Mesenchymal stem cell (in vitro differentiated cells and primary cell): Measurements from ENCODE around the gene CC2D2B.
"Not testable (repeated sequence)": the region's sequence is repeated elsewhere in the genome, so short reads cannot be mapped to it uniquely, and the experiment has no call there.

Experiments
- DNase-seq: peaks from one replicate; pipeline ENCODE4 v3.0.0-alpha.2; 2013
- H2AFZ ChIP-seq: one replicate; pipeline ENCODE4 v1.6.1; 2013; ENCODE audit warnings: low read depth, mild to moderate bottlenecking, control low read depth, inconsistent platforms, low read length, moderate library complexity
- H2AK5ac ChIP-seq: 2 replicates; pipeline ENCODE4 v1.6.1; 2013; ENCODE audit warnings: low read length, moderate library complexity, mild to moderate bottlenecking, inconsistent platforms; ENCODE audit not compliant: severe bottlenecking
- H2BK120ac ChIP-seq: one replicate; pipeline ENCODE4 v1.6.1; 2013; ENCODE audit warnings: low read depth, mild to moderate bottlenecking, inconsistent platforms, low read length, moderate library complexity
- H2BK12ac ChIP-seq, 2 experiments: one replicate each; pipeline ENCODE4 v1.6.1; 2013; ENCODE audit warnings: inconsistent platforms in 2 of 2, low read length in 2 of 2, mild to moderate bottlenecking in 2 of 2, moderate library complexity in 2 of 2, control low read depth in 1 of 2
- H2BK15ac ChIP-seq: one replicate; pipeline ENCODE4 v1.6.1; 2013; ENCODE audit warnings: mild to moderate bottlenecking, low read depth, inconsistent platforms; ENCODE audit not compliant: poor library complexity, severe bottlenecking
- H2BK5ac ChIP-seq: 2 replicates; pipeline ENCODE4 v1.6.1; 2013; ENCODE audit warnings: low read depth, mild to moderate bottlenecking, low read length, control low read depth, inconsistent platforms; ENCODE audit not compliant: poor library complexity, severe bottlenecking
- H3K14ac ChIP-seq, 2 experiments: one replicate each; pipeline ENCODE4 v1.6.1; 2013; ENCODE audit warnings: inconsistent platforms in 2 of 2, low read length in 2 of 2, control low read depth in 1 of 2, mild to moderate bottlenecking in 1 of 2, moderate library complexity in 1 of 2
- H3K18ac ChIP-seq, 2 experiments: one replicate each; pipeline ENCODE4 v1.6.1; 2013; ENCODE audit warnings: inconsistent platforms in 2 of 2, low read length in 2 of 2, control low read depth in 1 of 2, low read depth in 1 of 2, mild to moderate bottlenecking in 1 of 2
- H3K23ac ChIP-seq, 2 experiments: one replicate each; pipeline ENCODE4 v1.6.1; 2013; ENCODE audit warnings: inconsistent platforms in 2 of 2, low read length in 2 of 2, mild to moderate bottlenecking in 2 of 2, moderate library complexity in 2 of 2, control low read depth in 1 of 2
- H3K27ac ChIP-seq: 2 replicates; pipeline ENCODE4 v1.5.1; 2013; ENCODE audit warnings: mild to moderate bottlenecking, moderate library complexity, low read length, control low read depth, inconsistent platforms; ENCODE audit not compliant: poor library complexity, severe bottlenecking
- H3K27me3 ChIP-seq, 2 experiments: 2 replicates each; pipeline versions ENCODE4 v1.6.1 to v1.7.0; 2013; ENCODE audit warnings: low read length in 2 of 2, mild to moderate bottlenecking in 2 of 2, moderate library complexity in 2 of 2, control low read depth in 1 of 2, inconsistent platforms in 1 of 2; ENCODE audit not compliant: control insufficient read depth in 1 of 2, insufficient read depth in 1 of 2
- H3K36me3 ChIP-seq, 2 experiments: 2 replicates each; pipeline versions ENCODE4 v1.6.1 to v1.7.0; 2013; ENCODE audit warnings: low read length in 2 of 2, control low read depth in 1 of 2, inconsistent platforms in 1 of 2, low read depth in 1 of 2, mild to moderate bottlenecking in 1 of 2; ENCODE audit not compliant: insufficient read depth in 2 of 2, control insufficient read depth in 1 of 2
- H3K4ac ChIP-seq, 2 experiments: one replicate each; pipeline ENCODE4 v1.6.1; 2013; ENCODE audit warnings: inconsistent platforms in 2 of 2, low read length in 2 of 2, mild to moderate bottlenecking in 2 of 2, moderate library complexity in 2 of 2, control low read depth in 1 of 2, low read depth in 1 of 2
- H3K4me1 ChIP-seq: 2 replicates; pipeline ENCODE4 v1.6.1; 2013; ENCODE audit warnings: low read depth, low read length, control low read depth; ENCODE audit not compliant: control insufficient read depth, insufficient read depth
- H3K4me2 ChIP-seq: 2 replicates; pipeline ENCODE4 v1.6.1; 2013; ENCODE audit warnings: low read length, mild to moderate bottlenecking, inconsistent platforms; ENCODE audit not compliant: poor library complexity, severe bottlenecking
- H3K4me3 ChIP-seq, 2 experiments: 2 replicates each; pipeline versions ENCODE4 v1.5.1 to v1.7.0; 2013; ENCODE audit warnings: low read length in 2 of 2, mild to moderate bottlenecking in 2 of 2, control low read depth in 1 of 2, low read depth in 1 of 2; ENCODE audit not compliant: insufficient read depth in 1 of 2
- H3K79me1 ChIP-seq: replicated peaks from 2 replicates; pipeline ENCODE4 v1.6.1; 2013; ENCODE audit warnings: mild to moderate bottlenecking, control low read depth, low read length, inconsistent platforms; ENCODE audit not compliant: poor library complexity, severe bottlenecking
- H3K9ac ChIP-seq: 2 replicates; pipeline ENCODE4 v1.7.0; 2013; ENCODE audit warnings: mild to moderate bottlenecking, low read length, moderate library complexity
- H3K9me3 ChIP-seq: 2 replicates; pipeline ENCODE4 v1.7.0; 2013; ENCODE audit warnings: mild to moderate bottlenecking, low read length; ENCODE audit not compliant: control insufficient read depth
- H4K8ac ChIP-seq: one replicate; pipeline ENCODE4 v1.6.1; 2013; ENCODE audit warnings: inconsistent platforms, mild to moderate bottlenecking, low read length, moderate library complexity
- H4K91ac ChIP-seq: one replicate; pipeline ENCODE4 v1.6.1; 2013; ENCODE audit warnings: mild to moderate bottlenecking, low read length, inconsistent platforms
- WGBS: methylation state at CpG from one replicate; pipeline ENCODE4 v1.1.7; 2013; ENCODE audit warnings: mixed read lengths; 5-methylcytosine and 5-hydroxymethylcytosine counted together

The CC2D2B gene

DNA sequence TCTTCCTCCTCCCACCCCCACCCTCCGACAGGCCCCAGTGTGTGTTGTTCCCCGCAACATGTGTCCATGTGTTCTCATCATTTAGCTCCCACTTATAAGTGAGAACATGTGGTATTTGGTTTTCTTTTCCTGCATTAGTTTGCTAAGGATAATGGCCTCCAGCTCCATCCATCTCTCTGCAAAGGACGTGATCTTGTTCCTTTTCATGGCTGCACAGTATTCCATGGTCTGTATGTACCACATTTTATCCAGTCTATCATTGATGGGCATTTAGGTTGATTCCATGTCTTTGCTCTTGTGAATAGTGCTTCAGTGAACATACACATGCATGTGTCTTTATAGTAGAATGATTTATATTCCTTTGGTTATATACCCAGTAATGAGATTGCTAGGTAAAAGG is 140.2 kb downstream of the CC2D2B start:
- not testable (repeated sequence) for H4K8ac ChIP-seq, H2AFZ ChIP-seq, H3K18ac ChIP-seq, H2BK15ac ChIP-seq, H3K9ac ChIP-seq, H3K9me3 ChIP-seq, H3K27ac ChIP-seq, H2BK120ac ChIP-seq, H4K91ac ChIP-seq, H3K4ac ChIP-seq, H3K4me1 ChIP-seq, H3K27me3 ChIP-seq, H3K14ac ChIP-seq, H2BK5ac ChIP-seq, H3K23ac ChIP-seq, H2BK12ac ChIP-seq, H2AK5ac ChIP-seq, H3K4me3 ChIP-seq, DNase-seq, H3K4me2 ChIP-seq
- no CpG with 5 or more reads among the region's 3 CpGs for WGBS
- peaks cover 6 to 28% of the 10 kb centered on the region in 2 experiments for H3K36me3 ChIP-seq
- H3K79me1 ChIP-seq: peaks cover 20% of the 10 kb centered on the region

DNA sequence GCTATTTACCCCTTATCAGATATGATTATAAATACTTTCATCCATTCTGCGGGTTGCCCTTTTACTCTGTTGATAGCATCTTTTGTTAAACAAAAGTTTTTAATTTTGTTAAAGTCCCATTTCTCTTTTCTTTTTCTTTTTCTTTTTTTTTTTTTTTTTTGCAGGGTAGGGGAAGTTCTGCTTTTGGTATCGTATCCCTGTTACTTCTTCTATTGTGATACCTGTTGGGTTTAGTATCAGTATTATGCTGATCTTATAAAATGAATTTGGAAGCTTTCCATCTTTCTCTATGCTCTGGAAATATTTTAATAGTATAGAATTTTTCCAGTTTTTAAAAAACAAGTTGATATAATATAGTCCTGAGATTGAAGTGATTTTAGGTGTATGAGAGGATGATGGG is 141.6 kb downstream of the CC2D2B start:
- H4K91ac ChIP-seq: no peak overlapping the region
- no peak overlapping the region for H4K8ac ChIP-seq
- H3K14ac ChIP-seq: no peak overlapping the region
- H3K4me2 ChIP-seq: no peak overlapping the region
- peaks cover 17% of the 10 kb centered on the region for H3K79me1 ChIP-seq
- no peak overlapping the region for H3K4ac ChIP-seq
- H3K23ac ChIP-seq: no peak overlapping the region
- no peak overlapping the region for H2BK12ac ChIP-seq
- H3K9ac ChIP-seq: no peak overlapping the region
- no peak for DNase-seq
- H2BK120ac ChIP-seq: no peak overlapping the region
- H2AFZ ChIP-seq: no peak overlapping the region
- H3K27me3 ChIP-seq: no peaks in the 10 kb centered on the region
- no peak overlapping the region for H3K27ac ChIP-seq
- WGBS: no CpG with 5 or more reads among the region's 2 CpGs
- no peak overlapping the region for H2BK15ac ChIP-seq
- no peaks in the 10 kb centered on the region for H3K4me1 ChIP-seq
- no peaks in the 10 kb centered on the region for H3K9me3 ChIP-seq
- H3K18ac ChIP-seq: no peak overlapping the region
- no peak overlapping the region for H3K4me3 ChIP-seq
- peaks cover 6 to 28% of the 10 kb centered on the region in 2 experiments for H3K36me3 ChIP-seq
- no peak overlapping the region for H2AK5ac ChIP-seq
- H2BK5ac ChIP-seq: no peak overlapping the region

DNA sequence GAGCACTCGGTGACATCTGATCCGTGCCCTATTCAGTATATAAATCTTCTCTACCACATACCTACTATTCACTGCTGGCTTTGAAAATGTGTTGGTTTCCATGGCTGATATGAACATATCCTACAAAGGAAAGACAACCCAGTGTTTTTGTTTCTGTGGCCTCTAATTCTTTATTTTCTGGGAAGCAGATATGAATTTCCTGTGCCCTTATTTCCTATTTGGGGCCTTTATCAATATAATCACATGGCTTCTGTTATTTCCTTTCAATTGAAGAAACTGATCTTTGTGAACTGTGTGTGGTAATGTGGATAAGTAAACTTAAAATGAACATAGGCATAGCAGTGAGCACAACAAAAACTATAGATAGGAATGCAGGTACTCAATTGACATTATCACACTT is 146.2 kb downstream of the CC2D2B start:
- no peak overlapping the region for H4K8ac ChIP-seq
- no peak overlapping the region for H3K9ac ChIP-seq
- H2AK5ac ChIP-seq: no peak overlapping the region
- H3K27me3 ChIP-seq: no peaks in the 10 kb centered on the region
- H3K36me3 ChIP-seq: peaks cover 14 to 43% of the 10 kb centered on the region in 2 experiments
- H2AFZ ChIP-seq: no peak overlapping the region
- no peak overlapping the region for H2BK15ac ChIP-seq
- H3K4me2 ChIP-seq: no peak overlapping the region
- H3K18ac ChIP-seq: no peak overlapping the region
- no peak overlapping the region for H3K4me3 ChIP-seq
- H3K27ac ChIP-seq: no peak overlapping the region
- no peaks in the 10 kb centered on the region for H3K9me3 ChIP-seq
- H2BK5ac ChIP-seq: no peak overlapping the region
- H2BK120ac ChIP-seq: no peak overlapping the region
- WGBS: no CpG with 5 or more reads among the region's 2 CpGs
- H3K23ac ChIP-seq: no peak overlapping the region
- H2BK12ac ChIP-seq: no peak overlapping the region
- H3K14ac ChIP-seq: no peak overlapping the region
- no peaks in the 10 kb centered on the region for H3K4me1 ChIP-seq
- no peak for DNase-seq
- H3K79me1 ChIP-seq: peaks cover 23% of the 10 kb centered on the region
- no peak overlapping the region for H3K4ac ChIP-seq
- no peak overlapping the region for H4K91ac ChIP-seq

DNA sequence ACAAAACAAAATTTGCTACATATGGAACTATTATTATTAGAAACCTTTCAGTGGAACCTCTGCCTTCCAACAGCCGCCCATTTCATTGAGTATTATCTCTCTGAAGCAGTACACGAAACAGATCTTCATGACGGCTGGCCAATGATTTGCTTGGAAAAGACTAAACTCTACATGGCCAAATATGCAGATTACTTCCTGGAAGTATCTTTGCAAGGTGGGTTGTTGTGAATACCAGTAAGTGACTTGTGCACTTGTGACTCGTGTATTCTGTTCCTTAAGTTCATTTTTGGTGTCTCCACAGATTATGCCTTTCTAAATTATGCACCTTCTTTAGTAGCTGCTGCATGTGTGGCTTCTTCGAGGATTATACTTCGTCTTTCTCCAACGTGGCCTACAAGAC is 149.0 kb downstream of the CC2D2B start:
- no peak overlapping the region for H3K4me2 ChIP-seq
- no peak overlapping the region for H3K18ac ChIP-seq
- H3K4ac ChIP-seq: no peak overlapping the region
- no peak overlapping the region for H2BK15ac ChIP-seq
- no peak overlapping the region for H2AFZ ChIP-seq
- H4K8ac ChIP-seq: no peak overlapping the region
- H3K9me3 ChIP-seq: no peaks in the 10 kb centered on the region
- H3K9ac ChIP-seq: no peak overlapping the region
- no peak overlapping the region for H3K14ac ChIP-seq
- no peaks in the 10 kb centered on the region for H3K27me3 ChIP-seq
- H2BK12ac ChIP-seq: no peak overlapping the region
- H2AK5ac ChIP-seq: no peak overlapping the region
- H3K4me1 ChIP-seq: no peaks in the 10 kb centered on the region
- H3K79me1 ChIP-seq: peaks cover 17% of the 10 kb centered on the region
- WGBS: 98% methylated on average over 7 of the region's 7 CpGs
- no peak overlapping the region for H3K23ac ChIP-seq
- no peak overlapping the region for H2BK5ac ChIP-seq
- H2BK120ac ChIP-seq: no peak overlapping the region
- DNase-seq: no peak
- H3K36me3 ChIP-seq: peaks cover 15 to 54% of the 10 kb centered on the region in 2 experiments
- no peak overlapping the region for H3K27ac ChIP-seq
- no peak overlapping the region for H3K4me3 ChIP-seq
- no peak overlapping the region for H4K91ac ChIP-seq
